A549 (cell line): ENCODE results near the gene ENTPD8.

ENCODE experiments used
- CHD2 ChIP-seq: fragments of 150-350 bp; IDR thresholded peaks from 2 replicates; pipeline ENCODE4 v1.6.1; 2014; ENCODE audit warnings: low read length; ENCODE audit not compliant: partially characterized antibody
- CTCF ChIP-seq: fragments of >200 bp; sonication (Bioruptor Twin); formaldehyde crosslinking; IDR thresholded peaks from 3 replicates; pipeline ENCODE4 v1.5.1; 2016
- ELK1 ChIP-seq: fragments of 150-350 bp; IDR thresholded peaks from 2 replicates; pipeline ENCODE4 v1.6.1; 2014; ENCODE audit warnings: low read depth, mild to moderate bottlenecking, low read length
- ESRRA ChIP-seq: fragments of 150-350 bp; IDR thresholded peaks from 2 replicates; pipeline ENCODE4 v1.6.1; 2014; ENCODE audit warnings: mild to moderate bottlenecking, low read length, borderline replicate concordance
- PHF8 ChIP-seq: fragments of 200-600 bp; sonication (generic); IDR thresholded peaks from 2 replicates; pipeline ENCODE4 v1.6.1; 2016; ENCODE audit warnings: low read depth, mild to moderate bottlenecking, antibody characterized with exemption, moderate library complexity, borderline replicate concordance
- POLR2AphosphoS2 ChIP-seq: conservative IDR thresholded peaks from 2 replicates; pipeline ENCODE4 v1.6.1; 2012; ENCODE audit warnings: low read length, improper control_type of control experiment, inconsistent platforms
- ZSCAN20 ChIP-seq: fragments of 250-450 bp; sonication (Bioruptor Pico); IDR thresholded peaks from 2 replicates; pipeline ENCODE4 v1.8.0; 2022; ENCODE audit warnings: mild to moderate bottlenecking, moderate library complexity
- TF ChIP-seq, protein P1 (sequence below): IDR thresholded peaks from 2 replicates; pipeline ENCODE4 v1.6.1; 2012
- TF ChIP-seq, protein P2 (sequence below): fragments of 450-650 bp; IDR thresholded peaks from 2 replicates; pipeline ENCODE4 v1.6.1; 2014; ENCODE audit warnings: antibody characterized with exemption
- TF ChIP-seq, protein P3 (sequence below): fragments of 250-450 bp; sonication (Bioruptor Pico); IDR thresholded peaks from 2 replicates; pipeline ENCODE4 v1.5.0; 2021; ENCODE audit warnings: mild to moderate bottlenecking, moderate library complexity, borderline replicate concordance

DNA sequence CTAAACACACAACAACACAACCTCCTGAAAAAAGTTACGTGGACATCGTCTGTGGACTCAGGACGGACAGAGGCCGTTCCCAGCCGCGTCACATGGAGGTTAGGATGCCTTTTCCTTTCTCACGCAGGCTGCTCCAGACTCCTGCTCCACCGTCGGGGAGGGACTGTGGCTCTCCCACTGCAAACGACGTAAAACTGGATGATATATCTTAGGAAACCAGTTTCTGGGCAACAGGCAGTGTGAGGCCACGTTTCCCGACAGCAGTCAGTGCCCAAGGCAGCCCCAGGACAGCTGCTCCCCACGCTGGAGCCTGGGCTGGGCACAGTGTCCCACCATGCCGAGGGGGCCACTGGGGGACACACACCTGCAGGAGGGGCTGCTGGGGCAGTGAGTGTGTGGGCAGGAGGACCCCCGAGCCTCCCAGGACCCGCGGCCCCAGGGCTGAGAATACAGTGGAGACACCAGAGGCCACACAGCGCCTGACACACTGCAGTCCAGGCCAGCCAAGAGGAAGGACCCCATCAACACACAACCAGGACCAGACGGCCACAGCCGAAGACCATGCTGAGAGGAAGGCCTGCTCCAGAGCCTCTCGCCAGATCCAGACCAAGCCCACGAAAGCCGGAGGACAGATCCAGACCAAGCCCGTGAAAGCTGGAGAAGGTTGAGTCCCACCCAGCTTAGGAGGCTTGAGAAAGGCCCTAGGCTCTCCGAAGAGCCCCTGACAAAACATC, 44.4 kb downstream of the ENTPD8 start:
- TF ChIP-seq PHF8: no peak
- no peak for TF ChIP-seq CHD2
- TF ChIP-seq, protein P1, sequence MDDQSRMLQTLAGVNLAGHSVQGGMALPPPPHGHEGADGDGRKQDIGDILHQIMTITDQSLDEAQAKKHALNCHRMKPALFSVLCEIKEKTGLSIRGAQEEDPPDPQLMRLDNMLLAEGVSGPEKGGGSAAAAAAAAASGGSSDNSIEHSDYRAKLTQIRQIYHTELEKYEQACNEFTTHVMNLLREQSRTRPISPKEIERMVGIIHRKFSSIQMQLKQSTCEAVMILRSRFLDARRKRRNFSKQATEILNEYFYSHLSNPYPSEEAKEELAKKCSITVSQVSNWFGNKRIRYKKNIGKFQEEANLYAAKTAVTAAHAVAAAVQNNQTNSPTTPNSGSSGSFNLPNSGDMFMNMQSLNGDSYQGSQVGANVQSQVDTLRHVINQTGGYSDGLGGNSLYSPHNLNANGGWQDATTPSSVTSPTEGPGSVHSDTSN: no peak
- no peak for TF ChIP-seq CTCF
- TF ChIP-seq, protein P2, sequence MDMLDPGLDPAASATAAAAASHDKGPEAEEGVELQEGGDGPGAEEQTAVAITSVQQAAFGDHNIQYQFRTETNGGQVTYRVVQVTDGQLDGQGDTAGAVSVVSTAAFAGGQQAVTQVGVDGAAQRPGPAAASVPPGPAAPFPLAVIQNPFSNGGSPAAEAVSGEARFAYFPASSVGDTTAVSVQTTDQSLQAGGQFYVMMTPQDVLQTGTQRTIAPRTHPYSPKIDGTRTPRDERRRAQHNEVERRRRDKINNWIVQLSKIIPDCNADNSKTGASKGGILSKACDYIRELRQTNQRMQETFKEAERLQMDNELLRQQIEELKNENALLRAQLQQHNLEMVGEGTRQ: no peak
- no peak for TF ChIP-seq ELK1
- no peak for TF ChIP-seq ZSCAN20 (CRISPR knock-in tag)
- TF ChIP-seq, protein P3, sequence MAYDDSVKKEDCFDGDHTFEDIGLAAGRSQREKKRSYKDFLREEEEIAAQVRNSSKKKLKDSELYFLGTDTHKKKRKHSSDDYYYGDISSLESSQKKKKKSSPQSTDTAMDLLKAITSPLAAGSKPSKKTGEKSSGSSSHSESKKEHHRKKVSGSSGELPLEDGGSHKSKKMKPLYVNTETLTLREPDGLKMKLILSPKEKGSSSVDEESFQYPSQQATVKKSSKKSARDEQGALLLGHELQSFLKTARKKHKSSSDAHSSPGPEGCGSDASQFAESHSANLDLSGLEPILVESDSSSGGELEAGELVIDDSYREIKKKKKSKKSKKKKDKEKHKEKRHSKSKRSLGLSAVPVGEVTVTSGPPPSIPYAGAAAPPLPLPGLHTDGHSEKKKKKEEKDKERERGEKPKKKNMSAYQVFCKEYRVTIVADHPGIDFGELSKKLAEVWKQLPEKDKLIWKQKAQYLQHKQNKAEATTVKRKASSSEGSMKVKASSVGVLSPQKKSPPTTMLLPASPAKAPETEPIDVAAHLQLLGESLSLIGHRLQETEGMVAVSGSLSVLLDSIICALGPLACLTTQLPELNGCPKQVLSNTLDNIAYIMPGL (CRISPR knock-in tag): no peak
- TF ChIP-seq ESRRA: no peak
- TF ChIP-seq POLR2AphosphoS2: no peak
